ENCODE measurements around the gene LXN. TPM values are rescaled to one million over a fixed set of nuclear protein-coding genes. Genes with fewer than 3 reads are reported as not detected.

LXN gene
- total and polyA plus RNA-seq, 8 donors: 1.8 to 20.9 (median 13.9) TPM

- Histone ChIP-seq H3K27ac (no peak overlapping the region), H3K4me1 (no peaks in the 10 kb centered on the region), H3K4me3 (no peak overlapping the region), H3K36me3 (peaks cover 8 to 52% (median 45%) of the 10 kb centered on the region in 4 donors), H3K9me3 (no peaks in the 10 kb centered on the region), H3K27me3 (no peaks in the 10 kb centered on the region)
- intact Hi-C loops (cut with DNase I; ENCODE audit: low total_unique reads): no loop called here
- no peak for DNase-seq
- WGBS, 5 donors: 85 to 95% (median 93%) methylated on average over 5 of the region's 5 CpGs
- TF ChIP-seq POLR2A (IDR thresholded peaks at IDR 0.05) (no peak), EP300 (IDR thresholded peaks at IDR 0.05) (no peak), POLR2AphosphoS5 (IDR thresholded peaks at IDR 0.05) (no peak), CTCF (IDR thresholded peaks at IDR 0.05) (no peak)
These were observed 10.9 kb upstream of the LXN start for GRCh38 chr3:158683230-158683962.

GRCh38 chr3:158680861-158681260, 8.4 kb upstream of the LXN start:
- Histone ChIP-seq H3K36me3 (peaks cover 5 to 61% (median 53%) of the 10 kb centered on the region in 4 donors), H3K4me3 (no peak overlapping the region), H3K9me3 (no peaks in the 10 kb centered on the region), H3K27me3 (no peaks in the 10 kb centered on the region), H3K4me1 (no peaks in the 10 kb centered on the region), H3K27ac (no peak overlapping the region)
- intact Hi-C loops (cut with DNase I; ENCODE audit: low total_unique reads): no loop called here
- TF ChIP-seq EP300 (IDR thresholded peaks at IDR 0.05) (no peak), POLR2A (IDR thresholded peaks at IDR 0.05) (no peak), CTCF (IDR thresholded peaks at IDR 0.05) (no peak), POLR2AphosphoS5 (IDR thresholded peaks at IDR 0.05) (no peak)
- WGBS, 5 donors: 56 to 76% (median 71%) methylated on average over 2 of the region's 2 CpGs
- DNase-seq: no peak

DNA sequence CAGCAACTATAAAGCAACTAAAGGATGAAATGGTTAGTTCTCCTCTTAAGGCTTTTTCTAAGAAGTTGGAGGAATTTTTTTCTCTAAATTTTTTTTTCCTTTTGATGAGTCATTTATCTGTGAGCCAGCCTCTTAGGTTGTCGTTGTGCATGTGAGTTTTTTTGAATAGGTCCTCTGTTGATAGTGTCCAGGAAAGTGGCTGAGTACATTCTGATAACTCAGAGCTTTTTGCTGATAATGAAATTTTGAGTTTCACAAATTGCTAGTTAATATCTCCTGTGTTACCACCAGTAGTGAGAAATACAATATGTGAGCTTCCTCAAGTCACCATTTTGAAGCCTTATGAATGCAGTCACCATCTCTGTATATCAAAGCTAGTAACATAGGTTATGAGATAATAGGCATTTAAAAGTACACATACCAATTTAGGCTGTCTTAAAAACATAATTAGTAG, 7.1 kb upstream of the LXN start:
- H3K36me3 ChIP-seq: peaks cover 3 to 50% (median 43%) of the 10 kb centered on the region in 4 donors
- 24 to 39% (median 29%) methylated on average over 1 of the region's 1 CpG for WGBS, 5 donors
- intact Hi-C loops (cut with DNase I; ENCODE audit: low total_unique reads): loop anchor here (10.0 kb wide), 1 partner anchor 115 kb away; no protein-coding TSS in a partner anchor
- no peak overlapping the region for H3K4me3 ChIP-seq
- TF ChIP-seq POLR2AphosphoS5 (IDR thresholded peaks at IDR 0.05): no peak
- no peak for TF ChIP-seq CTCF (IDR thresholded peaks at IDR 0.05)
- no peak for TF ChIP-seq EP300 (IDR thresholded peaks at IDR 0.05)
- TF ChIP-seq POLR2A (IDR thresholded peaks at IDR 0.05): no peak
- H3K9me3 ChIP-seq: no peaks in the 10 kb centered on the region
- no peak overlapping the region for H3K27ac ChIP-seq
- no peak for DNase-seq
- no peaks in the 10 kb centered on the region for H3K4me1 ChIP-seq
- H3K27me3 ChIP-seq: no peaks in the 10 kb centered on the region

GRCh38 chr3:158678687-158679086, 6.2 kb upstream of the LXN start:
- Histone ChIP-seq H3K9me3 (no peaks in the 10 kb centered on the region), H3K27me3 (no peaks in the 10 kb centered on the region), H3K27ac (no peak overlapping the region), H3K36me3 (peaks cover 0 to 42% (median 35%) of the 10 kb centered on the region in 4 donors), H3K4me1 (no peaks in the 10 kb centered on the region), H3K4me3 (no peak overlapping the region)
- TF ChIP-seq POLR2A (IDR thresholded peaks at IDR 0.05): no peak
- no peak for TF ChIP-seq EP300 (IDR thresholded peaks at IDR 0.05)
- TF ChIP-seq POLR2AphosphoS5 (IDR thresholded peaks at IDR 0.05): no peak
- TF ChIP-seq CTCF (IDR thresholded peaks at IDR 0.05): no peak
- no peak for DNase-seq
- 91 to 100% (median 93%) methylated on average over 2 of the region's 2 CpGs for WGBS, 5 donors
- intact Hi-C loops (cut with DNase I; ENCODE audit: low total_unique reads): loop anchor here (10.0 kb wide), 1 partner anchor 116 kb away; no protein-coding TSS in a partner anchor

Data from stomach (tissue), 9 donors.